ENCODE measurements around the gene COL6A2. TPM values are rescaled to one million over a fixed set of nuclear protein-coding genes. Genes with fewer than 3 reads are reported as not detected.

The COL6A2 gene
- total RNA-seq, 2 donors from 2014 or later: 249 to 252 TPM

DNA sequence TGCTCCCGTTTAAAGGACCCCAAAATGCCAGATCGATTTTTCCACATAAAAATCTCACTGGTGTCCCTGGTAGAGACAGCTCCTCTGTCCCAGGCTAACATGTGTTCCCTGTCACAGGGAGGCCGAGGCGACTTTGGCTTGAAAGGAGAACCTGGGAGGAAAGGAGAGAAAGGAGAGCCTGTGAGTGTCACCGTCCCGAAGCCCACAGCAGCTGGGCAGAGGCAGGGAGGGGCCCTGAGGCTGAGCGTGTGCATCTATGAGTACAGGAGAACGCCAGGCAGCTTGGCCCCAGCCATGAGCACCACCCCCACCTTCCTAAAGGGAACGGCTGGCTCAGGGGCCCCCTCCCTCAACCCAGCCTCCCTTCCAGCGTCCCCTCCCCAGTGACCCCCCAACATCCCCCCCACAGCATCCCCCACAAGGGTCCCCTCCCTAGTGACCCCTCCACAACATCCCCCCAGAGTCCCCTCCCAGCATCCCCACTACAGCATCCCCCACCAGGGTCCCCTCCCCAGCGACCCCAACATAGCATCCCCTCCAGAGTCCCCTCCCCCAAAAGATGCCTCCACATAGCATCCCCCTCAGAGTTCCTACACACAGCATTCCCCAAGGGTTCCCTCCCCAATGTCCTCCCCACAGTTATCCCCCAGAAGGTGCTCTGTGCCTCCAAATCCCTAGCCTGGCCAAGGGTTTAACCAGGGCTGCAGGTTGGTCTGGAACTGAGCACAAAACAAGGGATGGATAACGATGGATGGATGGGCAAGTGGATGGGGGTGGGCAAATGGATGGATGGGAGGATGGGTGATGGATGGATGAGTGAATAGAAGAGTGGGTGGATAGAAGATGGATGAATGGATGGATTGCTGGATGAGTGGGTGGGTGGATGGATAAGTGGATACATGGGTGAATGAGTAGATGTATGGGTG lies 25.1 kb downstream of the COL6A2 start:
- H3K36me3 ChIP-seq: peaks cover 80% of the 10 kb centered on the region
- no peak for DNase-seq (ENCODE audit: low spot score)

GRCh38 chr21:46124083-46124925 lies 26.4 kb downstream of the COL6A2 start:
- no peak for DNase-seq (ENCODE audit: low spot score)
- H3K4me3 ChIP-seq: no peak overlapping the region
- H3K4me1 ChIP-seq: peaks cover 0 to 17% of the 10 kb centered on the region in 2 donors
- H3K9me3 ChIP-seq: no peaks in the 10 kb centered on the region
- H3K36me3 ChIP-seq: peaks cover 67% of the 10 kb centered on the region
- TF ChIP-seq, protein P1, sequence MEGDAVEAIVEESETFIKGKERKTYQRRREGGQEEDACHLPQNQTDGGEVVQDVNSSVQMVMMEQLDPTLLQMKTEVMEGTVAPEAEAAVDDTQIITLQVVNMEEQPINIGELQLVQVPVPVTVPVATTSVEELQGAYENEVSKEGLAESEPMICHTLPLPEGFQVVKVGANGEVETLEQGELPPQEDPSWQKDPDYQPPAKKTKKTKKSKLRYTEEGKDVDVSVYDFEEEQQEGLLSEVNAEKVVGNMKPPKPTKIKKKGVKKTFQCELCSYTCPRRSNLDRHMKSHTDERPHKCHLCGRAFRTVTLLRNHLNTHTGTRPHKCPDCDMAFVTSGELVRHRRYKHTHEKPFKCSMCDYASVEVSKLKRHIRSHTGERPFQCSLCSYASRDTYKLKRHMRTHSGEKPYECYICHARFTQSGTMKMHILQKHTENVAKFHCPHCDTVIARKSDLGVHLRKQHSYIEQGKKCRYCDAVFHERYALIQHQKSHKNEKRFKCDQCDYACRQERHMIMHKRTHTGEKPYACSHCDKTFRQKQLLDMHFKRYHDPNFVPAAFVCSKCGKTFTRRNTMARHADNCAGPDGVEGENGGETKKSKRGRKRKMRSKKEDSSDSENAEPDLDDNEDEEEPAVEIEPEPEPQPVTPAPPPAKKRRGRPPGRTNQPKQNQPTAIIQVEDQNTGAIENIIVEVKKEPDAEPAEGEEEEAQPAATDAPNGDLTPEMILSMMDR (IDR thresholded peaks at IDR 0.05): no peak
- no peak overlapping the region for H3K27ac ChIP-seq
- H3K27me3 ChIP-seq: no peaks in the 10 kb centered on the region

More for the DNA sequence above, 25.1 kb downstream of the COL6A2 start:
- Histone ChIP-seq H3K27me3 (no peaks in the 10 kb centered on the region), H3K9me3 (no peaks in the 10 kb centered on the region), H3K4me1 (peaks cover 0 to 5% of the 10 kb centered on the region in 2 donors), H3K4me3 (no peak overlapping the region), H3K27ac (no peak overlapping the region)
- TF ChIP-seq, protein P1 (IDR thresholded peaks at IDR 0.05): no peak

- Histone ChIP-seq H3K9me3 (no peaks in the 10 kb centered on the region), H3K36me3 (peaks cover 59% of the 10 kb centered on the region), H3K4me3 (no peak overlapping the region), H3K27ac (no peak overlapping the region), H3K27me3 (no peaks in the 10 kb centered on the region), H3K4me1 (peaks cover 0 to 19% of the 10 kb centered on the region in 2 donors)
- no peak for DNase-seq (ENCODE audit: low spot score)
- TF ChIP-seq, protein P1 (IDR thresholded peaks at IDR 0.05): no peak
Measured at GRCh38 chr21:46124926-46125845, 27.3 kb downstream of the COL6A2 start.

GRCh38 chr21:46125846-46126301 lies 28.0 kb downstream of the COL6A2 start:
- Histone ChIP-seq H3K4me3 (no peak overlapping the region), H3K27ac (no peak overlapping the region), H3K4me1 (peaks cover 0 to 19% of the 10 kb centered on the region in 2 donors), H3K27me3 (no peaks in the 10 kb centered on the region), H3K36me3 (peaks cover 53% of the 10 kb centered on the region), H3K9me3 (no peaks in the 10 kb centered on the region)
- DNase-seq (ENCODE audit: low spot score): no peak
- TF ChIP-seq, protein P1 (IDR thresholded peaks at IDR 0.05): no peak
